ENCODE results near the gene ARHGAP10. TPM values are rescaled to one million over a fixed set of nuclear protein-coding genes. Genes with fewer than 3 reads are reported as not detected.

ARHGAP10 gene
- polyA plus RNA-seq, 1 experiment, result 31.1 TPM

DNA sequence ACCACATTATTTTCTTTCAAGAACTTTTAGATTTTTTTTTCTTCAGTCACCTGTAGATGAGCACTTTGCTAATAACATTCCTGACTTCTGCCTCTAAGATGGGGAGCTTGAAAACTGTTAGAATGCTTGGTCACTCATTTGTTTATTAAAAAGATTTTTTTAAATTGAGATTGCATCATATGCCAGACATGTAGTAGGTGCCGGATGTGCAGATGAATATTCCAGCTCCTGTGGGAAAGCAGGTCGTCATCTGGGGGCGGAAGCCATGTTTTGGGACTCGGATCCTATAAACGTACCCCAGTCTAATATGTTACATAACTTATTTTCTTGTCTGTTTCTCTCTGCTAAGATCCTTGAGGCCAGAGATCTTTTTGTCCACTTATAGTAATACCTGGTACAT lies 236.8 kb downstream of the ARHGAP10 start:
- POLR2A ChIA-PET, result interaction anchor here (1.3 kb wide), 1 partner anchor 14 kb away, joined by 3 read pairs; no protein-coding TSS in a partner anchor
- no peak overlapping the region for H3K27ac ChIP-seq (ENCODE audit: low read depth, low read length)
- TF ChIP-seq, protein P1, sequence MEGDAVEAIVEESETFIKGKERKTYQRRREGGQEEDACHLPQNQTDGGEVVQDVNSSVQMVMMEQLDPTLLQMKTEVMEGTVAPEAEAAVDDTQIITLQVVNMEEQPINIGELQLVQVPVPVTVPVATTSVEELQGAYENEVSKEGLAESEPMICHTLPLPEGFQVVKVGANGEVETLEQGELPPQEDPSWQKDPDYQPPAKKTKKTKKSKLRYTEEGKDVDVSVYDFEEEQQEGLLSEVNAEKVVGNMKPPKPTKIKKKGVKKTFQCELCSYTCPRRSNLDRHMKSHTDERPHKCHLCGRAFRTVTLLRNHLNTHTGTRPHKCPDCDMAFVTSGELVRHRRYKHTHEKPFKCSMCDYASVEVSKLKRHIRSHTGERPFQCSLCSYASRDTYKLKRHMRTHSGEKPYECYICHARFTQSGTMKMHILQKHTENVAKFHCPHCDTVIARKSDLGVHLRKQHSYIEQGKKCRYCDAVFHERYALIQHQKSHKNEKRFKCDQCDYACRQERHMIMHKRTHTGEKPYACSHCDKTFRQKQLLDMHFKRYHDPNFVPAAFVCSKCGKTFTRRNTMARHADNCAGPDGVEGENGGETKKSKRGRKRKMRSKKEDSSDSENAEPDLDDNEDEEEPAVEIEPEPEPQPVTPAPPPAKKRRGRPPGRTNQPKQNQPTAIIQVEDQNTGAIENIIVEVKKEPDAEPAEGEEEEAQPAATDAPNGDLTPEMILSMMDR (IDR thresholded peaks at IDR 0.05; ENCODE audit: low read depth, low read length), result no peak
- CTCF ChIA-PET, result interaction anchor here (0.6 to 2.0 kb wide), 6 partner anchors 14 to 260 kb away, joined by 3 to 11 read pairs (median 3); no protein-coding TSS in a partner anchor
- no peaks in the 10 kb centered on the region for H3K9me3 ChIP-seq (ENCODE audit: control insufficient read depth, insufficient read depth, low read length)
- H3K4me3 ChIP-seq (ENCODE audit: low read depth, low read length), result no peak overlapping the region
- H3K27me3 ChIP-seq (ENCODE audit: control insufficient read depth, insufficient read depth, low read length), result no peaks in the 10 kb centered on the region
- no peak for DNase-seq (ENCODE audit: low read depth, low spot score)

DNA sequence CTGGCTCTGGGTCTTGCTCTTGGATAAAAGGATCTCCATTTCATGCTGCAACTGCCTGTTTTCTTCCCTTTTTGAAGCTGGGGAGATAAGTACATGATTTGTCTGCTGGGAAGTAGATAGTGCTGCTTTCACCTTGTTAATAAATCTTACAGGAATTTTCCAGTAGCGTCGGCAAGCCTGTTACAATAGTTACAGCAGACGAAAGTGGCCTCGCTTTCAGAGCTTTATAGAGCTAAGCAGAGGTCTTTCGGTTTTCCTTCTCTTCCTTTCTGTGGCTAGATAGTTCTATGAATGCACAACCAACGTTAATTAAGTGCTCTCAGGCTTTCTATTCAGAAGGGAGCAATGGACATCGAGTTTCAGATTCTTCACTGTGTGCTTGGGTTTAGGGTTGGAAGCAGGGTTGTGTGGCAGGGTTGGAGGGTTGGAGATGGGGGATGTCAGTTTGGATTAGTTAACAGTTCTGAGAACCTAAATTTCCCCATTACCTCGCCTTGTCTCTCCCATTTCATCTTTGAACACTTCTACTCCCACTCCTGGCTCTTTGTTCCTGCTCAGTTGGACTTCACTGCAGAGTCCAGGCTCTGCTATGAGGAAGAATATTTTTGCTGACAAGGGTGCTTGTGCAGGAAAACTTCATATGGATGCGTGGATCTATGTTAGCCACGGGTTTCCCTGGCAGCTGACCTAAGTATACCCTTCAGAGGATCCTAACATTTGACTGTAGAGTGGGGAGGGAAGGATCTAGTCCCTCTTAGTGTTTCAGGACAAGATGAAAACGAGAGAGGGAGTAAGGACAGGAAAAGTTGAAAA lies 237.9 kb downstream of the ARHGAP10 start:
- no peak overlapping the region for H3K27ac ChIP-seq (ENCODE audit: low read depth, low read length)
- TF ChIP-seq, protein P1 (IDR thresholded peaks at IDR 0.05; ENCODE audit: low read depth, low read length), result no peak
- no peaks in the 10 kb centered on the region for H3K9me3 ChIP-seq (ENCODE audit: control insufficient read depth, insufficient read depth, low read length)
- H3K4me3 ChIP-seq (ENCODE audit: low read depth, low read length), result no peak overlapping the region
- ChIA-PET POLR2A (interaction anchor here (1.3 kb wide), 1 partner anchor 15 kb away, joined by 3 read pairs; no protein-coding TSS in a partner anchor), CTCF (interaction anchor here (0.5 to 2.0 kb wide), 4 partner anchors 14 to 261 kb away, joined by 3 to 11 read pairs (median 6); no protein-coding TSS in a partner anchor)
- no peaks in the 10 kb centered on the region for H3K27me3 ChIP-seq (ENCODE audit: control insufficient read depth, insufficient read depth, low read length)
- DNase-seq (ENCODE audit: low read depth, low spot score), result no peak

DNA sequence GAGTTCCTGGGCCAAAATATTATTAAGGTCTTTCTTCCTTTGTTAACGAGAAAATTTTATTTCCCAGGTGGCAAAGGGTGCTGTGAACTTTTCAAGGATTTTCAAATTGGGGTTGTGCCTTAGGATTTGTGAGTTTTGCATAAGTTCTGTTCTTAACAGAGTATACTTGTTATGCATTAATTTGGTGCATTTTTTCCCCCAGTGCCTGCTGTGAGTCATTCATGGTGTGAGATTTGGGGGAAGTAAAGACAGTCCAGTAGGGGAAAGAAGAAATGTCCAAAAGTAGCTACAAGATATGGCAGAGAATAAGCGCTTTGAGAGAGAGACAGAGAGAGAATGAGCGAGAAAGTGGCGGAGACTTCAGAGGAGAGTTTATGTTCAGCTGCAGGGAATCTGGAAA lies 239.2 kb downstream of the ARHGAP10 start:
- H3K27me3 ChIP-seq (ENCODE audit: control insufficient read depth, insufficient read depth, low read length), result no peaks in the 10 kb centered on the region
- ChIA-PET POLR2A (no interaction called here), CTCF (no interaction called here)
- no peak overlapping the region for H3K27ac ChIP-seq (ENCODE audit: low read depth, low read length)
- no peaks in the 10 kb centered on the region for H3K9me3 ChIP-seq (ENCODE audit: control insufficient read depth, insufficient read depth, low read length)
- no peak overlapping the region for H3K4me3 ChIP-seq (ENCODE audit: low read depth, low read length)
- DNase-seq (ENCODE audit: low read depth, low spot score), result no peak
- TF ChIP-seq, protein P1 (IDR thresholded peaks at IDR 0.05; ENCODE audit: low read depth, low read length), result no peak

DNA sequence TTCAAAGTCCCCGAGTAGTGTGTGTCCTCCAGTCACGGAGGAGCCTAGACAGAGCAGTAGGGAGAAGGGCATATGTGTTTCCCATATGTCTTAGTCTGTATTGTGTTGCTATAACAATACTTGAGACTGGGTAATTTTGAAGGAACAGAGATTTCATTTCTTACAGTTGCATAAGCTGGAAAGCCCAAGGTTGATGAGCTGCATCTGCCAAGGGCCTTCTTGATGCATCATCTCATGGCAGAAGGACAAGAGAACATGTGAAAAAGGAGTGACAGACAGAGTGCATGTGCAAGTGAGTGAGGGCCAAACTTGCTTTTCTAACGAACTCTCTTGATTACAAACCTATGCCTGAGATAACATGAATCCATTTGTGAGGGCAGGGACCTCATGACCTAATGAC lies 243.4 kb downstream of the ARHGAP10 start:
- CTCF ChIA-PET, result interaction anchor here (1.2 kb wide), 1 partner anchor 9 kb away, joined by 3 read pairs; no protein-coding TSS in a partner anchor
- POLR2A ChIA-PET, result no interaction called here
- H3K9me3 ChIP-seq (ENCODE audit: control insufficient read depth, insufficient read depth, low read length), result no peaks in the 10 kb centered on the region
- H3K4me3 ChIP-seq (ENCODE audit: low read depth, low read length), result no peak overlapping the region
- TF ChIP-seq, protein P1 (IDR thresholded peaks at IDR 0.05; ENCODE audit: low read depth, low read length), result no peak
- no peaks in the 10 kb centered on the region for H3K27me3 ChIP-seq (ENCODE audit: control insufficient read depth, insufficient read depth, low read length)
- no peak overlapping the region for H3K27ac ChIP-seq (ENCODE audit: low read depth, low read length)
- DNase-seq (ENCODE audit: low read depth, low spot score), result no peak
